NCI-H2107 treated with DMSO at 0.1 percent for 48 hours (cell line): ENCODE measurements around the gene DUXA.
"Not testable (repeated sequence)": the region's sequence is repeated elsewhere in the genome, so short reads cannot be mapped to it uniquely, and the experiment has no call there.

Source experiments
- DNase-seq: peaks from one replicate; lab custom pipeline; 2025; ENCODE audit not compliant: unreplicated experiment; lab: John Stamatoyannopoulos, UW

Gene DUXA

GRCh38 chr19:57167385-57167784 lies at the start of gene DUXA:
TSS of gene DUXA (minus strand) at chr19:57167485. CDS start at chr19:57167443, 42 bp downstream.
- no peak for DNase-seq

- no peak for DNase-seq
Observed at GRCh38 chr19:57212109-57212508, 44.8 kb upstream of the DUXA start.

GRCh38 chr19:57210381-57210780 lies 43.1 kb upstream of the DUXA start:
- no peak for DNase-seq

- no peak for DNase-seq
Observed at GRCh38 chr19:57202160-57202559, 34.9 kb upstream of the DUXA start.

- DNase-seq = not testable (repeated sequence)
Observed at GRCh38 chr19:57197874-57198273, 30.6 kb upstream of the DUXA start.

GRCh38 chr19:57192993-57193392 lies 25.7 kb upstream of the DUXA start:
- DNase-seq = no peak

GRCh38 chr19:57192077-57192420 lies 24.8 kb upstream of the DUXA start:
- DNase-seq = no peak

- DNase-seq = peak; percentile 78
Observed at GRCh38 chr19:57191141-57192076, 24.1 kb upstream of the DUXA start, which contains the start of gene ZNF264. TSS of gene ZNF264 (plus strand) at chr19:57191500. CDS start at chr19:57191914, 414 bp downstream.

- DNase-seq = no peak
Observed at GRCh38 chr19:57190301-57190700, 23.0 kb upstream of the DUXA start.

GRCh38 chr19:57171551-57172081 lies 4.3 kb upstream of the DUXA start:
- no peak for DNase-seq

- no peak for DNase-seq
Observed at GRCh38 chr19:57165846-57166245, 1.4 kb downstream of the DUXA start.

- DNase-seq = no peak
Observed at GRCh38 chr19:57161985-57162539, 5.2 kb downstream of the DUXA start.

- DNase-seq = no peak
Observed at GRCh38 chr19:57152921-57153320, 14.4 kb downstream of the DUXA start.

- no peak for DNase-seq
Observed at GRCh38 chr19:57141699-57142098, 25.6 kb downstream of the DUXA start.

- no peak for DNase-seq
Observed at GRCh38 chr19:57135797-57136196, 31.5 kb downstream of the DUXA start.

GRCh38 chr19:57127403-57127802 lies 39.9 kb downstream of the DUXA start:
- not testable (repeated sequence) for DNase-seq

GRCh38 chr19:57123882-57124281 lies 43.4 kb downstream of the DUXA start:
- no peak for DNase-seq

- DNase-seq = no peak
Observed at GRCh38 chr19:57118848-57119247, 48.4 kb downstream of the DUXA start.

GRCh38 chr19:57113501-57113900 lies 53.8 kb downstream of the DUXA start:
- not testable (repeated sequence) for DNase-seq

GRCh38 chr19:57111329-57111644 lies 56.0 kb downstream of the DUXA start:
- DNase-seq = no peak

GRCh38 chr19:57110592-57111328 lies 56.5 kb downstream of the DUXA start:
- DNase-seq = no peak
